ENCODE results near the gene CENPQ. TPM values are rescaled to one million over a fixed set of nuclear protein-coding genes. Genes with fewer than 3 reads are reported as not detected.

Gene CENPQ
- total RNA-seq, 1 experiment from 2014 or later: 5.5 TPM

DNA sequence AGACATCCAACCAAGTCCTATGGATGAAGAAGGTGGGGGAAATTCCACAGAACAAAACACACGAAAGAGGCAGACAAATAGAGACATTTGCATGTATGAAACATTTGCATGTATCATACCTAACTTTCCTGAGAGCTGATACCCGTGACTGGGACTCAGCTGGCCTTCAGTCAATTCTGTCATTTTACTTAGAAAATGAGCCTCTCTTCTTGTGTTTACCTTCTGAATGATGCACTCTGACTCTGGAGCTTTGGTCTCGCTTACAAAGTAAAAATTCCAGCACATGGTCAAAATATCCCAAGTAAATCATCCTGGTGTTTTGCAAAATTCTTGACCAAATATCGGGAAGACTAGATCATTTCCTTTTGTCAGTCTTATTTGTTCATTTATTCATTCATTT, 47.0 kb upstream of the CENPQ start:
- in situ Hi-C loops (cut with HindIII; ENCODE audit: low pct_unique_long_range_greater_than_20kb, low sequenced_read_pairs) (no loop called here), intact Hi-C loops (cut with micrococcal nuclease; ENCODE audit: unreplicated experiment) (no loop called here)
- no peak for ATAC-seq
- POLR2A ChIA-PET: no interaction called here
- Histone ChIP-seq H3K9me3 (ENCODE audit: control insufficient read depth, insufficient read depth, low read depth, low read length) (no peaks in the 10 kb centered on the region), H3K4me3 (ENCODE audit: low read depth in 2 of 2, low read length in 2 of 2) (no peak overlapping the region), H3K4me1 (ENCODE audit: control insufficient read depth, insufficient read depth, low read length) (no peaks in the 10 kb centered on the region), H3K27ac (ENCODE audit: low read length) (no peak overlapping the region), H3K27me3 (ENCODE audit: control insufficient read depth, insufficient read depth, low read length) (no peaks in the 10 kb centered on the region), H3K36me3 (ENCODE audit: control insufficient read depth, insufficient read depth, low read length) (no peaks in the 10 kb centered on the region)
- no TSS peak for BruUV-seq (replicated peaks)
- no peak for TF ChIP-seq SIN3A (IDR thresholded peaks at IDR 0.05; ENCODE audit: borderline replicate concordance, insufficient read depth, low read depth, low read length)
- TF ChIP-seq, protein P1, sequence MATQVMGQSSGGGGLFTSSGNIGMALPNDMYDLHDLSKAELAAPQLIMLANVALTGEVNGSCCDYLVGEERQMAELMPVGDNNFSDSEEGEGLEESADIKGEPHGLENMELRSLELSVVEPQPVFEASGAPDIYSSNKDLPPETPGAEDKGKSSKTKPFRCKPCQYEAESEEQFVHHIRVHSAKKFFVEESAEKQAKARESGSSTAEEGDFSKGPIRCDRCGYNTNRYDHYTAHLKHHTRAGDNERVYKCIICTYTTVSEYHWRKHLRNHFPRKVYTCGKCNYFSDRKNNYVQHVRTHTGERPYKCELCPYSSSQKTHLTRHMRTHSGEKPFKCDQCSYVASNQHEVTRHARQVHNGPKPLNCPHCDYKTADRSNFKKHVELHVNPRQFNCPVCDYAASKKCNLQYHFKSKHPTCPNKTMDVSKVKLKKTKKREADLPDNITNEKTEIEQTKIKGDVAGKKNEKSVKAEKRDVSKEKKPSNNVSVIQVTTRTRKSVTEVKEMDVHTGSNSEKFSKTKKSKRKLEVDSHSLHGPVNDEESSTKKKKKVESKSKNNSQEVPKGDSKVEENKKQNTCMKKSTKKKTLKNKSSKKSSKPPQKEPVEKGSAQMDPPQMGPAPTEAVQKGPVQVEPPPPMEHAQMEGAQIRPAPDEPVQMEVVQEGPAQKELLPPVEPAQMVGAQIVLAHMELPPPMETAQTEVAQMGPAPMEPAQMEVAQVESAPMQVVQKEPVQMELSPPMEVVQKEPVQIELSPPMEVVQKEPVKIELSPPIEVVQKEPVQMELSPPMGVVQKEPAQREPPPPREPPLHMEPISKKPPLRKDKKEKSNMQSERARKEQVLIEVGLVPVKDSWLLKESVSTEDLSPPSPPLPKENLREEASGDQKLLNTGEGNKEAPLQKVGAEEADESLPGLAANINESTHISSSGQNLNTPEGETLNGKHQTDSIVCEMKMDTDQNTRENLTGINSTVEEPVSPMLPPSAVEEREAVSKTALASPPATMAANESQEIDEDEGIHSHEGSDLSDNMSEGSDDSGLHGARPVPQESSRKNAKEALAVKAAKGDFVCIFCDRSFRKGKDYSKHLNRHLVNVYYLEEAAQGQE (IDR thresholded peaks at IDR 0.05; ENCODE audit: insufficient read depth in 1 of 2, low read depth in 2 of 2, low read length in 1 of 2): no peak
- TF ChIP-seq TCF7L2 (IDR thresholded peaks at IDR 0.05; ENCODE audit: low read depth, low read length): no peak
- TF ChIP-seq POLR2AphosphoS5 (IDR thresholded peaks at IDR 0.05; ENCODE audit: low read depth, low read length): no peak
- TF ChIP-seq, protein P2, sequence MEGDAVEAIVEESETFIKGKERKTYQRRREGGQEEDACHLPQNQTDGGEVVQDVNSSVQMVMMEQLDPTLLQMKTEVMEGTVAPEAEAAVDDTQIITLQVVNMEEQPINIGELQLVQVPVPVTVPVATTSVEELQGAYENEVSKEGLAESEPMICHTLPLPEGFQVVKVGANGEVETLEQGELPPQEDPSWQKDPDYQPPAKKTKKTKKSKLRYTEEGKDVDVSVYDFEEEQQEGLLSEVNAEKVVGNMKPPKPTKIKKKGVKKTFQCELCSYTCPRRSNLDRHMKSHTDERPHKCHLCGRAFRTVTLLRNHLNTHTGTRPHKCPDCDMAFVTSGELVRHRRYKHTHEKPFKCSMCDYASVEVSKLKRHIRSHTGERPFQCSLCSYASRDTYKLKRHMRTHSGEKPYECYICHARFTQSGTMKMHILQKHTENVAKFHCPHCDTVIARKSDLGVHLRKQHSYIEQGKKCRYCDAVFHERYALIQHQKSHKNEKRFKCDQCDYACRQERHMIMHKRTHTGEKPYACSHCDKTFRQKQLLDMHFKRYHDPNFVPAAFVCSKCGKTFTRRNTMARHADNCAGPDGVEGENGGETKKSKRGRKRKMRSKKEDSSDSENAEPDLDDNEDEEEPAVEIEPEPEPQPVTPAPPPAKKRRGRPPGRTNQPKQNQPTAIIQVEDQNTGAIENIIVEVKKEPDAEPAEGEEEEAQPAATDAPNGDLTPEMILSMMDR (IDR thresholded peaks at IDR 0.05): no peak
- no peak for DNase-seq (ENCODE audit: low read depth, low spot score)
- CTCF ChIA-PET: no interaction called here

DNA sequence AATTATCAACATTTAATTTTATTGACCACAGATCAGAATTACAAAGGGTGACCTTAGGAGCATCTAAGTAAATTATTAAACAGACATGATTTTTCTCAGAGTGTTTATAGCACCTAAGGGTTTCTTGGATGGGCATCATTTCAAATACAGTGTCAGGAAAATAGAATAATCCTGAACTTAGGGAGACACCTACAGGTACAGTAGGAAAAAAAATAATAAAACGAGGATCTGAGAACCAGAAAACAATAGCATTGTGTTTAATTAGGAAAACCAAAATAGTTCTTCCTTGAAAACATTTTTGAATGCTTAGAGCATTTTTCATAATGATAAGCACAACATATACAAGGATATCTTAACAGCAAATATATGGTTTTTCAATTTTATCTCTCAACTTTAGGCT, 39.4 kb upstream of the CENPQ start:
- DNase-seq (ENCODE audit: low read depth, low spot score) (no peak), ATAC-seq (no peak)
- Histone ChIP-seq H3K4me1 (ENCODE audit: control insufficient read depth, insufficient read depth, low read length) (no peaks in the 10 kb centered on the region), H3K27ac (ENCODE audit: low read length) (no peak overlapping the region), H3K9me3 (ENCODE audit: control insufficient read depth, insufficient read depth, low read depth, low read length) (no peaks in the 10 kb centered on the region), H3K36me3 (ENCODE audit: control insufficient read depth, insufficient read depth, low read length) (no peaks in the 10 kb centered on the region), H3K4me3 (ENCODE audit: low read depth in 2 of 2, low read length in 2 of 2) (no peak overlapping the region), H3K27me3 (ENCODE audit: control insufficient read depth, insufficient read depth, low read length) (no peaks in the 10 kb centered on the region)
- intact Hi-C loops (cut with micrococcal nuclease; ENCODE audit: unreplicated experiment): no loop called here
- no TSS peak for BruUV-seq (replicated peaks)
- CTCF ChIA-PET: no interaction called here
- TF ChIP-seq POLR2AphosphoS5 (IDR thresholded peaks at IDR 0.05; ENCODE audit: low read depth, low read length) (no peak), TCF7L2 (IDR thresholded peaks at IDR 0.05; ENCODE audit: low read depth, low read length) (no peak)
- TF ChIP-seq, protein P1 (IDR thresholded peaks at IDR 0.05; ENCODE audit: insufficient read depth in 1 of 2, low read depth in 2 of 2, low read length in 1 of 2): no peak
- TF ChIP-seq, protein P2 (IDR thresholded peaks at IDR 0.05): peak; percentile 32; the same call in 1 of the 2 replicates
- in situ Hi-C loops (cut with HindIII; ENCODE audit: low pct_unique_long_range_greater_than_20kb, low sequenced_read_pairs): no loop called here
- POLR2A ChIA-PET: no interaction called here

Measured in Panc1 (cell line).